OCI-LY7 (cell line): ENCODE results near the gene LGR6. TPM values are rescaled to one million over a fixed set of nuclear protein-coding genes. Genes with fewer than 3 reads are reported as not detected.
A peak's percentile ranks its signal among the peaks of the same experiment; 100 is the strongest.

Source experiments
- BruUV-seq: library from RNA; stranded (reverse); fragments of 400-500 nt; replicated peaks from 2 replicates; lab custom pipeline; 2021; lab: Mats Ljungman, UMichigan
- CTCF ChIA-PET: fragments of 300-600 bp; sonication (Branson Sonifier 250); formaldehyde crosslinking; loops from one replicate; lab custom pipeline; 2022; ENCODE audit warnings: antibody characterized with exemption; ENCODE audit not compliant: unreplicated experiment; lab: Charles Lee
- POLR2A ChIA-PET: fragments of 300-600 bp; sonication (Branson Sonifier 250); formaldehyde crosslinking; loops from one replicate; lab custom pipeline; 2022; ENCODE audit warnings: antibody characterized with exemption; lab: Charles Lee
- DNase-seq: peaks from one replicate; pipeline ENCODE4 v3.0.0-alpha.2; 2015; ENCODE audit warnings: low spot score
- H2AFZ ChIP-seq: fragments of 200-600 bp; sonication (generic), shearing (Covaris generic); 2 replicates; pipeline ENCODE4 v1.6.1; 2014; ENCODE audit warnings: mild to moderate bottlenecking, antibody characterized with exemption, low read length, moderate library complexity
- H3K27ac ChIP-seq: fragments of 200-600 bp; sonication (generic); 2 replicates; pipeline ENCODE4 v1.5.1; 2014; ENCODE audit warnings: mixed run types, low read depth, mild to moderate bottlenecking, moderate library complexity, low read length, inconsistent platforms; ENCODE audit not compliant: poor library complexity, severe bottlenecking
- H3K36me3 ChIP-seq: fragments of 200-600 bp; sonication (generic); 2 replicates; pipeline ENCODE4 v1.6.1; 2014; ENCODE audit warnings: mild to moderate bottlenecking, antibody characterized with exemption, low read length, moderate library complexity, mixed read lengths; ENCODE audit not compliant: insufficient read depth
- H3K4me1 ChIP-seq: fragments of 200-600 bp; sonication (generic); 2 replicates; pipeline ENCODE4 v1.5.1; 2014; ENCODE audit warnings: mild to moderate bottlenecking, low read length; ENCODE audit not compliant: insufficient read depth, poor library complexity, severe bottlenecking
- H3K4me2 ChIP-seq: fragments of 200-600 bp; sonication (generic); 2 replicates; pipeline ENCODE4 v1.6.1; 2014; ENCODE audit warnings: mild to moderate bottlenecking, low read length
- H3K4me3 ChIP-seq: fragments of 200-600 bp; sonication (generic); 2 replicates; pipeline ENCODE4 v1.5.1; 2014; ENCODE audit warnings: mild to moderate bottlenecking, low read depth, low read length; ENCODE audit not compliant: poor library complexity, severe bottlenecking
- H3K79me2 ChIP-seq: fragments of 200-600 bp; sonication (generic); 2 replicates; pipeline ENCODE4 v1.6.1; 2016; ENCODE audit warnings: low read depth, mild to moderate bottlenecking, low read length, moderate library complexity, mixed read lengths; ENCODE audit not compliant: insufficient read depth
- H3K9me2 ChIP-seq: fragments of 200-600 bp; sonication (generic); 2 replicates; pipeline ENCODE4 v1.6.1; 2016; ENCODE audit warnings: mild to moderate bottlenecking, low read length, mixed read lengths; ENCODE audit not compliant: insufficient read depth
- H3K9me3 ChIP-seq: fragments of 200-600 bp; sonication (generic); 2 replicates; pipeline ENCODE4 v1.6.1; 2014; ENCODE audit warnings: mild to moderate bottlenecking, mixed run types, low read length, mixed read lengths
- H4K20me1 ChIP-seq: fragments of 200-600 bp; sonication (generic); 2 replicates; pipeline ENCODE4 v1.6.1; 2014; ENCODE audit warnings: mild to moderate bottlenecking, antibody characterized with exemption, low read length, moderate library complexity, mixed read lengths; ENCODE audit not compliant: insufficient read depth
- EZH2phosphoT487 ChIP-seq: fragments of 200-600 bp; sonication (generic); IDR thresholded peaks from 2 replicates; pipeline ENCODE4 v1.6.1; 2018; ENCODE audit warnings: low read depth, borderline replicate concordance, mild to moderate bottlenecking, mixed run types, antibody characterized with exemption, low read length, moderate library complexity, mixed read lengths
- intact Hi-C: fragments of 100-400 bp; cut with micrococcal nuclease; formaldehyde crosslinking; loops from one replicate; pipeline ENCODE4 v1.10.0; 2022; ENCODE audit not compliant: unreplicated experiment
- total RNA-seq, 2 experiments: library from RNA; depleted of rRNA in 1 of 2; stranded (reverse); fragments of >200 nt in 1 of 2; shearing (Covaris generic) in 1 of 2; gene quantifications; 2 replicates each; pipeline ENCODE4 v1.2.3, GENCODE V29; 2014 to 2022
- TF ChIP-seq, protein P1 (sequence below): fragments of 200-600 bp; sonication (generic); conservative IDR thresholded peaks from 2 replicates; pipeline ENCODE4 v1.5.1; 2014; ENCODE audit warnings: mild to moderate bottlenecking, antibody characterized with exemption, low read length, moderate library complexity, mixed read lengths

The LGR6 gene
- total RNA-seq, 2 experiments from 2014 or later: not detected

DNA sequence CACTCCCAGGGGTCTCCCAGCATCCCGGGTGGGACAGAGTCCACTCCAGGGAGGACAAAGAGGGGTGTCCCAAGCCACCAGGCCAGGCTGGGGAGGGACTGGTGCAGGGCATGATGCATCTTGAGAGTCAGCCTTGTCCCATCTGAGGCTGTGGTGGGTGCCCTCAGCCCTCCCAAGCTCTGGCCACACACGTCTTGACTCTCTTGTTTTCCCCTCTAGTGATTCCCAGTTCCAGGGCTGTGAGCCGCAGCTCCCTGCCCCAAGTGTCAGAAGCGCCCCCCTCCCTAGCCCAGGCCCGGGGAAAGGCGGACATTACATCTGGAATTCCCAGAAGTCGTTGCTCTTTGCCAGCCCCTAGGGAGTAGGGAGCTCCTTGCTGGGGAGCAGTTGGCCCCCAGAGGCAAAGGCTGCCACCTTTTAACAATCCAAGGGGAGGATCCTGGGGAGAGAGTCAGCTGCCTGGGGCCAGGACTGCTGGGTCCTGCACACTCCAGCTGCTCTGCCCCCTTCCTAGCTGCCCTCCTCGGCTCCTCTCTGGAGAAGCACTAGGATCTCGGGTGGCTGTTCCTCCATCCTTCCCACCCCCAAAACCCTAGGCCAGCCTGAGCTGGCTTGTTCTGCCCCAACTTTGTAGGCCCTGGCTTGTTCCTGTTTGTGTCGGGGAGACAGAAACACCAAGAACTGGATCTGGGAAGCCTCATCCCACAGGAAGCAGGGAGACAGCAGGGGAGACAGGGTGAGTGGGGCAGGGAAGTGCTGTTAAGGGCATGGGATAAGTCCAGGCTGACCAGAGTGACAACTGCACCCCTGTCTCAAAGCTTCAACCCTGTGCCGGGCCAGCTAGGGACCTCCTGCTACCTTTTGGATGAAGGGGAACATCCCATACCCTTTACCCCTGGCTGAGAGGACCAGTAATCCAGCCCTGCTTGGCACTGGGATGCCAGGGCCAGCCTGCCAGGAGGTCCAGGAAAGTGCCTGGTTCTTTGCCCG is 30.0 kb upstream of the LGR6 start:
- Histone ChIP-seq H3K4me1 (peaks cover 75% of the 10 kb centered on the region), H3K4me2 (peak overlapping the region; percentile 95), H2AFZ (no peak overlapping the region; the same call in 1 of the 2 replicates), H3K9me2 (no peaks in the 10 kb centered on the region), H3K4me3 (no peak overlapping the region), H4K20me1 (no peaks in the 10 kb centered on the region), H3K79me2 (peaks cover 19% of the 10 kb centered on the region; the same call in 1 of the 2 replicates), H3K9me3 (no peaks in the 10 kb centered on the region), H3K36me3 (no peaks in the 10 kb centered on the region), H3K27ac (no peak overlapping the region)
- DNase-seq: no peak
- ChIA-PET CTCF (interaction anchor here (0.8 to 1.8 kb wide), 5 partner anchors 9 to 26 kb away, joined by 3 to 7 read pairs (median 6); no protein-coding TSS in a partner anchor), POLR2A (interaction anchor here (0.6 to 1.6 kb wide), 2 partner anchors 10 to 30 kb away, joined by 4 read pairs; no protein-coding TSS in a partner anchor)
- BruUV-seq: no TSS peak
- TF ChIP-seq, protein P1, sequence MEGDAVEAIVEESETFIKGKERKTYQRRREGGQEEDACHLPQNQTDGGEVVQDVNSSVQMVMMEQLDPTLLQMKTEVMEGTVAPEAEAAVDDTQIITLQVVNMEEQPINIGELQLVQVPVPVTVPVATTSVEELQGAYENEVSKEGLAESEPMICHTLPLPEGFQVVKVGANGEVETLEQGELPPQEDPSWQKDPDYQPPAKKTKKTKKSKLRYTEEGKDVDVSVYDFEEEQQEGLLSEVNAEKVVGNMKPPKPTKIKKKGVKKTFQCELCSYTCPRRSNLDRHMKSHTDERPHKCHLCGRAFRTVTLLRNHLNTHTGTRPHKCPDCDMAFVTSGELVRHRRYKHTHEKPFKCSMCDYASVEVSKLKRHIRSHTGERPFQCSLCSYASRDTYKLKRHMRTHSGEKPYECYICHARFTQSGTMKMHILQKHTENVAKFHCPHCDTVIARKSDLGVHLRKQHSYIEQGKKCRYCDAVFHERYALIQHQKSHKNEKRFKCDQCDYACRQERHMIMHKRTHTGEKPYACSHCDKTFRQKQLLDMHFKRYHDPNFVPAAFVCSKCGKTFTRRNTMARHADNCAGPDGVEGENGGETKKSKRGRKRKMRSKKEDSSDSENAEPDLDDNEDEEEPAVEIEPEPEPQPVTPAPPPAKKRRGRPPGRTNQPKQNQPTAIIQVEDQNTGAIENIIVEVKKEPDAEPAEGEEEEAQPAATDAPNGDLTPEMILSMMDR: no peak
- no peak for TF ChIP-seq EZH2phosphoT487
- intact Hi-C loops: no loop called here

DNA sequence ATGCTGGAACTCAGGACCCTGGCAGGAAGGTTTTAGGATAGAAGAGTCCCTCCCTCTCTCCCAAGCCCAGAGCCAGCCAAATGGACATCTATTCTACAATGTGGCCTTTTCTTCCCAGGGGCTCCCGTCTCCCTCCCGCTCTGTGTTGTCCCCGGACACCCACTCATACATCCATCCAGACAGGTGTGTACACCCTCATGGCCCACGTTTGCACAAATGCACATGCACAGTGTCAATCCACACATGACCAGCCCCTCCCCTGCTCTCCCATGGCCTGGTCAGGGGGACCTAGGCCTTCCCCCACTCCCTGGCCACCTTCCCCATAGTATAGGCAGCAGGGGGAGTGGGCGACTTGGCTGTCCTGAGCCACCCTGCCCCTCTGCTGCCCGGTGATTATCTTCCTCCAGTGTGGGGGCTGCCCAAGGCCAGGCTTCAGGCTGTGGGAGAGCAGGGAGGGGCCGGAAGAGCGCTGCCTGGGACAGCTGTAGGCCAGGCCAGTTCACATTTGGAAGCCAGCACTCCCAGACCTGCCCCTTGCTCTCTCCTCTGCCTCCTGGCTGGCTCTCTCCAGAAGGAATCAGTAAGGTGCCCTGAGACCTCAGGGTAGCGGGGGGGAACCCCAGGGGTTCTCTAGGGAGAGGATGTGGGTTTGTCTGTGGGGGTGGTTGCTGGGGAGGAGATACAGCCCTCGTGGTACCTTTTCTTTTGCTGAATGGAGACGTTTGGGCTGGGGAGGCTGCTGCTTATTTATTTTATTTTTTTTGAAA is 29.1 kb upstream of the LGR6 start:
- Histone ChIP-seq H4K20me1 (no peaks in the 10 kb centered on the region), H3K4me1 (peaks cover 66% of the 10 kb centered on the region), H3K9me3 (no peaks in the 10 kb centered on the region), H3K9me2 (no peaks in the 10 kb centered on the region), H2AFZ (no peak overlapping the region), H3K36me3 (no peaks in the 10 kb centered on the region), H3K27ac (no peak overlapping the region), H3K4me2 (peak overlapping the region; percentile 58), H3K79me2 (peaks cover 10% of the 10 kb centered on the region; the same call in 1 of the 2 replicates), H3K4me3 (no peak overlapping the region)
- intact Hi-C loops: no loop called here
- TF ChIP-seq, protein P1: no peak
- no peak for TF ChIP-seq EZH2phosphoT487
- peak; percentile 36 for DNase-seq
- CTCF ChIA-PET: interaction anchor here (1.4 to 1.8 kb wide), 2 partner anchors 9 to 21 kb away, joined by 6 to 7 read pairs; no protein-coding TSS in a partner anchor
- POLR2A ChIA-PET: no interaction called here
- no TSS peak for BruUV-seq
